Uterus (tissue), 4 donors: ENCODE results near the gene CMTM6. TPM values are rescaled to one million over a fixed set of nuclear protein-coding genes. Genes with fewer than 3 reads are reported as not detected.

Experiments used
- DNase-seq, 2 donors: peaks; one replicate each; pipeline ENCODE4 v3.0.0-alpha.2; 2019 to 2020
- H3K27ac ChIP-seq, 2 donors: fragments of 200-600 bp; sonication (generic); 1 replicate in 1 of 2; 2 replicates in 1 of 2; pipeline ENCODE4 v1.5.1; 2016 to 2018
- H3K27me3 ChIP-seq, 2 donors: fragments of 200-600 bp; sonication (generic); one replicate each; pipeline ENCODE4 v1.5.1; 2018 to 2019; ENCODE audit warnings: control low read depth in 1 of 2
- H3K36me3 ChIP-seq, 2 donors: fragments of 200-600 bp; sonication (generic); one replicate each; pipeline ENCODE4 v1.5.1; 2019; ENCODE audit warnings: control low read depth in 1 of 2
- H3K4me1 ChIP-seq, 2 donors: fragments of 200-600 bp; sonication (generic); one replicate each; pipeline ENCODE4 v1.5.1; 2018 to 2019; ENCODE audit warnings: control low read depth in 1 of 2
- H3K4me3 ChIP-seq, 2 donors: fragments of 200-600 bp; sonication (generic); 1 replicate in 1 of 2; 2 replicates in 1 of 2; pipeline ENCODE4 v1.5.1; 2018 to 2019; ENCODE audit warnings: mild to moderate bottlenecking in 1 of 2
- H3K9me3 ChIP-seq, 2 donors: fragments of 200-600 bp; sonication (generic); one replicate each; pipeline ENCODE4 v1.5.1; 2019; ENCODE audit warnings: control low read depth in 1 of 2
- POLR2A ChIP-seq, 2 donors: fragments of 450-650 bp; IDR thresholded peaks; one replicate each; pipeline ENCODE4 v1.6.1; 2016; ENCODE audit warnings: antibody characterized with exemption in 2 of 2, mild to moderate bottlenecking in 1 of 2, moderate library complexity in 1 of 2
- intact Hi-C: fragments of 100-400 bp; cut with DNase I; formaldehyde crosslinking; loops from one replicate; pipeline ENCODE4 v1.15.1; 2023; ENCODE audit warnings: low total_unique reads
- total RNA-seq, 4 donors: library from RNA; depleted of rRNA in 3 of 4; stranded (reverse); fragments of >200 nt in 3 of 4; gene quantifications; one replicate each; pipeline versions ENCODE4 v1.1.0 to v1.2.4, GENCODE V29; 2014 to 2023
- TF ChIP-seq, protein P1 (sequence below), 4 experiments: fragments of 200-600 bp in 2 of 4; fragments of 450-650 bp in 2 of 4; sonication (generic) in 2 of 4; IDR thresholded peaks; one replicate each; pipeline ENCODE4 v1.5.1; 2016 to 2019; ENCODE audit warnings: antibody characterized with exemption in 4 of 4, mild to moderate bottlenecking in 2 of 4, moderate library complexity in 1 of 4
- donor health status: DM: yes; HTN: yes; CAD: no.

Gene CMTM6
- total RNA-seq, 4 donors from 2014 or later, result 12.8 to 118 (median 52.4) TPM

DNA sequence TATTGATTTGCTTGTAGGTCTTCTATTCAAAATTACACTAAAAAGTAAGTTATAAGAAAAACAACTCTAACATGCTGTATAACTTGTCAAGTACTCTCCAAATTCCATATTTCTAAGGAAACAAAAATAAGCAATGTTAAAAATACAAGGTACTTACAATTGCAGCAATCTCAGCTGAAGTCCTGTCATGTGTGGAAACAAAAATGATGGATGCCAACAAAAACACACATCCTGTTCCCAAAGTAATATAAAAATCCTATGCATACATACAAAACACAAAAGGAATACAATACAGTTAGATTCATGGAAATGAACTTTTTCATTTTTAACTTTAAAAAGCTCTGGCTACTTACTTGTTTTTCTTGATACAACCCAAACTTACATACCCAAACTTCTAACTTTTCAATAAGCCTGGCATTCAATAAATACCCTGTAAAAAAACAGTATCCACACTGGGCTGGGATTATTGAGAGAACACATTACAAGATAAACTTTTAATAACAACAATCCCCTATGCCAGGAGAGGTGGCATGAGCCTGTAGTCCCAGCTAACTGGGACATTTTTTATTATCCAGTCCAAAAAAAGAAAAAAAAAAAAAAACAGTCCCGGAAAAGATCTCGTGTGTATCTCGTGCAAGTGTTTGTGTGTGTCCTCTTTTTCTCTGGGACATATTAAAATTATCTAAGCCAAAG is 14.7 kb downstream of the CMTM6 start:
- Histone ChIP-seq H3K27me3 (no peaks in the 10 kb centered on the region), H3K4me1 (no peaks in the 10 kb centered on the region), H3K36me3 (no peaks in the 10 kb centered on the region), H3K4me3 (no peak overlapping the region), H3K27ac (no peak overlapping the region), H3K9me3 (no peaks in the 10 kb centered on the region)
- TF ChIP-seq, protein P1, sequence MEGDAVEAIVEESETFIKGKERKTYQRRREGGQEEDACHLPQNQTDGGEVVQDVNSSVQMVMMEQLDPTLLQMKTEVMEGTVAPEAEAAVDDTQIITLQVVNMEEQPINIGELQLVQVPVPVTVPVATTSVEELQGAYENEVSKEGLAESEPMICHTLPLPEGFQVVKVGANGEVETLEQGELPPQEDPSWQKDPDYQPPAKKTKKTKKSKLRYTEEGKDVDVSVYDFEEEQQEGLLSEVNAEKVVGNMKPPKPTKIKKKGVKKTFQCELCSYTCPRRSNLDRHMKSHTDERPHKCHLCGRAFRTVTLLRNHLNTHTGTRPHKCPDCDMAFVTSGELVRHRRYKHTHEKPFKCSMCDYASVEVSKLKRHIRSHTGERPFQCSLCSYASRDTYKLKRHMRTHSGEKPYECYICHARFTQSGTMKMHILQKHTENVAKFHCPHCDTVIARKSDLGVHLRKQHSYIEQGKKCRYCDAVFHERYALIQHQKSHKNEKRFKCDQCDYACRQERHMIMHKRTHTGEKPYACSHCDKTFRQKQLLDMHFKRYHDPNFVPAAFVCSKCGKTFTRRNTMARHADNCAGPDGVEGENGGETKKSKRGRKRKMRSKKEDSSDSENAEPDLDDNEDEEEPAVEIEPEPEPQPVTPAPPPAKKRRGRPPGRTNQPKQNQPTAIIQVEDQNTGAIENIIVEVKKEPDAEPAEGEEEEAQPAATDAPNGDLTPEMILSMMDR (IDR thresholded peaks at IDR 0.05), result no peak
- TF ChIP-seq POLR2A (IDR thresholded peaks at IDR 0.05), result no peak
- DNase-seq, result no peak
- intact Hi-C loops, result no loop called here

DNA sequence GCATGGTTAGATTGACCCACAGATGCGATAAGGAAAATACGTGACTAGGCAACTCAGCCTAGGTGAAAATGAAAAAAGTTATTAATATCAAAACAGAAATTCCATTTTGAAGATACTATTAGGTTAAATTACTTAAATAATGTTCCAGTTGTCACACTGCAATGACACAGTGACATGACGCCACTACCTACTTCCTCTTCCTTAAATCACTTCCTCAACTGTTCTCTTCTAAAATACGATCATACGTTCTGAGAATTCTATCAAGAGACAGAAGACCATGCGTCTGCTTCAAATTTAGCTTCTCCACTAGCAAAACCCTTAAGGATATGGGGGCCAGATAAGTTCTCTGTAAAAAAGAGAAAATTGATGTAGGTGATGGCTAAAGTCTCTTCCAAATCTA is 18.2 kb downstream of the CMTM6 start:
- DNase-seq, result no peak
- H3K27ac ChIP-seq, result no peak overlapping the region
- H3K4me3 ChIP-seq, result no peak overlapping the region
- TF ChIP-seq POLR2A (IDR thresholded peaks at IDR 0.05), result no peak
- TF ChIP-seq, protein P1 (IDR thresholded peaks at IDR 0.05), result no peak
- no peaks in the 10 kb centered on the region for H3K36me3 ChIP-seq
- no peaks in the 10 kb centered on the region for H3K9me3 ChIP-seq
- H3K27me3 ChIP-seq, result no peaks in the 10 kb centered on the region
- no peaks in the 10 kb centered on the region for H3K4me1 ChIP-seq
- intact Hi-C loops, result no loop called here

DNA sequence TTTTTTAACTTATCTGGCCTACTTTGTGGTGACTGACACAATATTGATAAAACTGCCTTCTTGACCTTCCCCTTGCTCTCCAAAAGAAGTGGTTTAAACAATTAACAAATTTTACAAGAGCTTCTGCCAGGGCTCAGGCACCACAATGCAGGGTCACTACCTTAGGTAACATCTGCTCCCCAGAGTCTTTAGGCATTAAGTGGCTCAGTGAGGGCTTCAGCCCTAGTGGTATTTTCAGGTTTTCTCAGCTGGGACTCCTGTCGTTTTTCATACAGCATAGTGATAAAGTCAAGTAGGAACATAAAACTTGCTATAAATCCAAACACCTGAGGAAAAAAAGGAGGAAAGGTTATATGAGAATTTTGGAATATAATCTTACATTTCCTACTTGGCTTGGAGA is 18.9 kb downstream of the CMTM6 start:
- intact Hi-C loops, result no loop called here
- no peak for DNase-seq
- no peaks in the 10 kb centered on the region for H3K4me1 ChIP-seq
- H3K4me3 ChIP-seq, result no peak overlapping the region
- H3K27ac ChIP-seq, result no peak overlapping the region
- TF ChIP-seq POLR2A (IDR thresholded peaks at IDR 0.05), result no peak
- TF ChIP-seq, protein P1 (IDR thresholded peaks at IDR 0.05), result no peak
- no peaks in the 10 kb centered on the region for H3K36me3 ChIP-seq
- H3K9me3 ChIP-seq, result no peaks in the 10 kb centered on the region
- H3K27me3 ChIP-seq, result no peaks in the 10 kb centered on the region

GRCh38 chr3:32482693-32483092 is 20.0 kb downstream of the CMTM6 start:
- Histone ChIP-seq H3K36me3 (no peaks in the 10 kb centered on the region), H3K4me3 (no peak overlapping the region), H3K27me3 (no peaks in the 10 kb centered on the region), H3K27ac (no peak overlapping the region), H3K9me3 (no peaks in the 10 kb centered on the region), H3K4me1 (no peaks in the 10 kb centered on the region)
- no peak for TF ChIP-seq POLR2A (IDR thresholded peaks at IDR 0.05)
- TF ChIP-seq, protein P1 (IDR thresholded peaks at IDR 0.05), result no peak
- no peak for DNase-seq
- intact Hi-C loops, result no loop called here

GRCh38 chr3:32481791-32482631 is 20.6 kb downstream of the CMTM6 start:
- Histone ChIP-seq H3K4me1 (no peaks in the 10 kb centered on the region), H3K36me3 (no peaks in the 10 kb centered on the region), H3K27me3 (no peaks in the 10 kb centered on the region), H3K27ac (no peak overlapping the region), H3K9me3 (no peaks in the 10 kb centered on the region), H3K4me3 (no peak overlapping the region)
- TF ChIP-seq, protein P1 (IDR thresholded peaks at IDR 0.05), result no peak
- no peak for DNase-seq
- intact Hi-C loops, result no loop called here
